K562 (cell line): ENCODE data around the gene A4GALT. TPM values are rescaled to one million over a fixed set of nuclear protein-coding genes. Genes with fewer than 3 reads are reported as not detected.

Source experiments
- ATAC-seq: fragments of 200-7000 bp; cut with Tn5 transposase; 3 replicates; pipeline ENCODE4 v1.9.1; 2020; ENCODE audit warnings: moderate library complexity
- BruUV-seq: library from RNA; stranded (reverse); fragments of 400-500 nt; replicated peaks from 2 replicates; lab custom pipeline; 2021; lab: Mats Ljungman, UMichigan
- CTCF ChIA-PET: fragments of 300-600 bp; formaldehyde crosslinking; extraction: SDS; loops from one replicate; lab custom pipeline; 2021; ENCODE audit warnings: low intra/inter-chr PET ratio; lab: Yijun Ruan, JAX
- POLR2A ChIA-PET: fragments of 300-600, 350-650 bp; sonication (Branson Sonifier 250); formaldehyde crosslinking; extraction: SDS; loops from one replicate; lab custom pipeline; 2021; ENCODE audit warnings: antibody characterized with exemption, inconsistent platforms; lab: Yijun Ruan, JAX
- DNase-seq, 4 experiments: peaks; one replicate each; pipeline versions ENCODE4 v3.0.0 to v3.0.0-alpha.2; 2011 to 2018; ENCODE audit warnings: low spot score in 3 of 4, mixed read lengths in 3 of 4; ENCODE audit errors: extremely low read depth in 1 of 4
- FAIRE-seq: peaks from 2 replicates; lab custom pipeline; 2011; peaks lifted over from hg19 to GRCh38; lab: Jason Lieb, UNC
- H2AFZ ChIP-seq: 2 replicates; pipeline ENCODE4 v1.6.0; 2011; ENCODE audit warnings: low read depth, low read length, control low read depth, inconsistent platforms
- H3K27ac ChIP-seq: fragments of 200-600 bp; 3 replicates; pipeline ENCODE4 v1.8.0; 2011; ENCODE audit warnings: low read depth, mild to moderate bottlenecking, control low read depth, inconsistent platforms, low read length, moderate library complexity, mixed read lengths; ENCODE audit errors: extremely low read depth
- H3K27me3 ChIP-seq, 2 experiments: fragments of 300-600 bp in 1 of 2; 2 replicates in 1 of 2; 3 replicates in 1 of 2; pipeline versions ENCODE4 v1.6.0 to v1.8.0; 2011; ENCODE audit warnings: inconsistent platforms in 2 of 2, low read length in 2 of 2, mild to moderate bottlenecking in 1 of 2, mixed read lengths in 1 of 2, moderate library complexity in 1 of 2; ENCODE audit not compliant: control insufficient read depth in 2 of 2, insufficient read depth in 2 of 2
- H3K36me3 ChIP-seq: fragments of 300-600 bp; 3 replicates; pipeline ENCODE4 v1.8.0; 2011; ENCODE audit warnings: mild to moderate bottlenecking, low read length, inconsistent platforms; ENCODE audit not compliant: control insufficient read depth, insufficient read depth
- H3K4me1 ChIP-seq, 2 experiments: fragments of 200-600 bp in 1 of 2; replicated peaks in 1 of 2; 2 replicates in 1 of 2; 3 replicates in 1 of 2; pipeline versions ENCODE4 v1.5.1 to v1.8.0; 2011; ENCODE audit warnings: inconsistent platforms in 2 of 2, low read length in 2 of 2, mild to moderate bottlenecking in 1 of 2, mixed read lengths in 1 of 2, moderate library complexity in 1 of 2; ENCODE audit not compliant: control insufficient read depth in 2 of 2, insufficient read depth in 2 of 2
- H3K4me2 ChIP-seq: 2 replicates; pipeline ENCODE4 v1.6.1; 2011; ENCODE audit warnings: low read length, control low read depth, inconsistent platforms, mixed read lengths; ENCODE audit not compliant: insufficient read depth
- H3K4me3 ChIP-seq: fragments of 200-600 bp; sonication (generic), shearing (Covaris generic); 2 replicates; pipeline ENCODE4 v1.5.1; 2016; ENCODE audit warnings: control low read depth, inconsistent platforms
- H3K79me2 ChIP-seq: fragments of 200-600 bp; 3 replicates; pipeline ENCODE4 v1.8.0; 2011; ENCODE audit warnings: low read length, inconsistent platforms; ENCODE audit not compliant: control insufficient read depth, insufficient read depth
- H3K9ac ChIP-seq, 2 experiments: 2 replicates each; pipeline versions ENCODE4 v1.6.0 to v1.6.1; 2011; ENCODE audit warnings: low read depth in 2 of 2, low read length in 2 of 2, control low read depth in 1 of 2, inconsistent platforms in 1 of 2, mild to moderate bottlenecking in 1 of 2, mixed read lengths in 1 of 2; ENCODE audit not compliant: insufficient read depth in 1 of 2
- H3K9me1 ChIP-seq: one replicate; pipeline ENCODE4 v1.6.0; 2011; ENCODE audit warnings: inconsistent platforms, mild to moderate bottlenecking, low read length, moderate library complexity; ENCODE audit not compliant: control insufficient read depth, insufficient read depth
- H3K9me3 ChIP-seq: replicated peaks from 2 replicates; pipeline ENCODE4 v1.5.1; 2011; ENCODE audit warnings: low read depth, low read length, inconsistent platforms; ENCODE audit not compliant: control insufficient read depth, insufficient read depth
- H4K20me1 ChIP-seq: replicated peaks from 2 replicates; pipeline ENCODE4 v1.6.1; 2011; ENCODE audit warnings: low read length, inconsistent platforms, mixed read lengths; ENCODE audit not compliant: control insufficient read depth, insufficient read depth
- ATF1 ChIP-seq, 2 experiments: fragments of 450-650 bp in 1 of 2; IDR thresholded peaks; 2 replicates each; pipeline ENCODE4 v1.6.1; 2016; ENCODE audit warnings: missing compliant biosample characterization in 1 of 2, missing genetic modification characterization in 1 of 2
- BHLHE40 ChIP-seq: IDR thresholded peaks from 2 replicates; pipeline ENCODE4 v1.6.1; 2011; ENCODE audit warnings: low read length, improper control_type of control experiment
- CBFA2T3 ChIP-seq: fragments of 450-650 bp; IDR thresholded peaks from 2 replicates; pipeline ENCODE4 v1.6.1; 2017
- CTBP1 ChIP-seq: fragments of 450-650 bp; IDR thresholded peaks from 2 replicates; pipeline ENCODE4 v1.6.1; 2016; ENCODE audit warnings: borderline replicate concordance
- GATA2 ChIP-seq: sonication (generic); formaldehyde crosslinking; IDR thresholded peaks from 2 replicates; pipeline ENCODE4 v1.4.0; 2020; ENCODE audit warnings: mild to moderate bottlenecking, missing genetic modification reagents
- NFYB ChIP-seq: IDR thresholded peaks from 2 replicates; pipeline ENCODE4 v1.6.1; 2011; ENCODE audit warnings: mild to moderate bottlenecking, moderate library complexity; ENCODE audit not compliant: insufficient read length; ENCODE audit errors: extremely low read depth
- NRF1 ChIP-seq, 2 experiments: fragments of 450-650 bp; IDR thresholded peaks in 1 of 2; conservative IDR thresholded peaks in 1 of 2; 2 replicates each; pipeline ENCODE4 v1.6.1; 2014; ENCODE audit warnings: mild to moderate bottlenecking in 2 of 2
- TAF15 ChIP-seq: fragments of 200-400 bp; formaldehyde crosslinking; IDR thresholded peaks from 2 replicates; pipeline ENCODE4 v1.6.1; 2017; ENCODE audit warnings: mild to moderate bottlenecking, low read depth, low read length, moderate library complexity
- TEAD4 ChIP-seq, 2 experiments: sonication (generic) in 1 of 2; formaldehyde crosslinking in 1 of 2; IDR thresholded peaks; 2 replicates each; pipeline versions ENCODE4 v1.6.1 to v1.8.0; 2012 to 2022; ENCODE audit warnings: borderline replicate concordance in 1 of 2, inconsistent platforms in 1 of 2, low read length in 1 of 2, mild to moderate bottlenecking in 1 of 2, missing genetic modification reagents in 1 of 2
- TFAP4 ChIP-seq: sonication (generic); formaldehyde crosslinking; IDR thresholded peaks from 2 replicates; pipeline ENCODE4 v1.8.0; 2022; ENCODE audit warnings: missing genetic modification reagents, mild to moderate bottlenecking, moderate library complexity, borderline replicate concordance
- TRIM24 ChIP-seq, 2 experiments: fragments of 450-650 bp; IDR thresholded peaks; 2 replicates each; pipeline ENCODE4 v1.6.1; 2016
- ZNF316 ChIP-seq: fragments of 450-650 bp; IDR thresholded peaks from 2 replicates; pipeline ENCODE4 v1.6.1; 2016
- ZNF444 ChIP-seq: fragments of 250-450 bp; sonication (Bioruptor Pico); IDR thresholded peaks from 2 replicates; pipeline ENCODE4 v1.4.0; 2020; ENCODE audit warnings: mild to moderate bottlenecking, moderate library complexity
- WGBS: fragments of 100-300 bp; shearing (Covaris generic); methylation state at CpG from one replicate; pipeline ENCODE4 v1.1.6; 2016; ENCODE audit warnings: low coverage, mixed read lengths; ENCODE audit not compliant: insufficient coverage; ENCODE audit errors: missing lambda C conversion rate; 5-methylcytosine and 5-hydroxymethylcytosine counted together
- in situ Hi-C: fragments of 300-500 bp; cut with MboI; formaldehyde crosslinking; loops from 4 replicates; pipeline ENCODE4 v1.15.0; 2018; ENCODE audit warnings: inconsistent platforms, mixed read lengths
- intact Hi-C: fragments of 100-400 bp; cut with micrococcal nuclease; formaldehyde crosslinking; loops from 2 replicates; pipeline ENCODE4 v1.14.2; 2022
- polyA plus RNA-seq, 8 experiments: library from polyadenylated mRNA; depleted of rRNA in 4 of 8; stranded (reverse) in 5 of 8; unstranded in 3 of 8; fragments of >200 nt; fragmentation: Nextera tagmentation in 2 of 8; fragmentation: Illumina TruSeq in 1 of 8; extraction: Ambion mirVana in 2 of 8; extraction: Trizol in 1 of 8; gene quantifications; 2 replicates each; pipeline versions ENCODE4 v1.2.1 to v1.2.3, GENCODE V29; 2011 to 2014; ENCODE audit warnings: inconsistent platforms in 1 of 8, missing spikeins in 1 of 8
- total RNA-seq, 7 experiments: library from RNA; depleted of rRNA in 6 of 7; stranded (reverse); fragments of >200 nt in 6 of 7; fragmentation: Illumina TruSeq in 2 of 7; extraction: Trizol in 2 of 7; gene quantifications; 2 replicates each; pipeline versions ENCODE4 v1.2.1 to v1.2.3, GENCODE V29; 2011 to 2021; ENCODE audit warnings: low replicate concordance in 1 of 7

Gene A4GALT
- total and polyA plus RNA-seq, 9 of the 15 experiments (the other 6 are each of a cell fraction or from before 2014, with no cell fraction given) = 0.07 to 0.11 TPM; not detected in 7

- TF ChIP-seq TRIM24 (IDR thresholded peaks at IDR 0.05) (0 out of 4 replicates have a peak, but pooled peaks of 1 of the 2 experiments have one; percentile 41), ZNF444 (CRISPR knock-in tag) (no peak), TFAP4 (CRISPR knock-in tag) (peak; percentile 57; the same call in 1 of the 2 replicates), TAF15 (no peak), ZNF316 (peak; percentile 78), CBFA2T3 (peak; percentile 91), BHLHE40 (peak; percentile 81), CTBP1 (peak; percentile 57; the same call in 1 of the 2 replicates), GATA2 (CRISPR knock-in tag) (peak; percentile 78), TEAD4 (IDR thresholded peaks at IDR 0.05; ENCODE audit: low read length) (peak; percentile 46; the same call in 1 of the 2 replicates), TEAD4 (CRISPR knock-in tag; IDR thresholded peaks at IDR 0.05; ENCODE audit: borderline replicate concordance) (no peak), NFYB (no peak), ATF1 (CRISPR knock-in tag; IDR thresholded peaks at IDR 0.05) (no peak), ATF1 (tag; IDR thresholded peaks at IDR 0.05) (peak; percentile 65)
Measured at GRCh38 chr22:42754658-42755057, 34.0 kb upstream of the A4GALT start (continued).

GRCh38 chr22:42752912-42753311 lies 32.2 kb upstream of the A4GALT start:
- Histone ChIP-seq H2AFZ (no peak overlapping the region), H3K36me3 (no peaks in the 10 kb centered on the region), H4K20me1 (no peaks in the 10 kb centered on the region), H3K27me3 (peaks cover 0 to 5% of the 10 kb centered on the region in 2 experiments; a peak in 3 of 5 replicates), H3K4me3 (no peak overlapping the region), H3K9me1 (no peaks in the 10 kb centered on the region), H3K27ac (no peak overlapping the region), H3K9ac (no peak overlapping the region), H3K79me2 (no peaks in the 10 kb centered on the region), H3K9me3 (no peaks in the 10 kb centered on the region), H3K4me1 (peaks cover 0 to 9% of the 10 kb centered on the region in 2 experiments; a peak in 4 of 5 replicates), H3K4me2 (no peak overlapping the region)
- WGBS = 31% methylated on average over 3 of the region's 7 CpGs
- no peak for TF ChIP-seq NRF1 (conservative IDR thresholded peaks at IDR 0.05 in 1 of 2, IDR thresholded peaks at IDR 0.05 in 1 of 2)
- ATAC-seq (no peak), DNase-seq (no peak), FAIRE-seq (no peak)
- ChIA-PET CTCF (no interaction called here), POLR2A (no interaction called here)
- no TSS peak for BruUV-seq
- in situ Hi-C loops = no loop called here
- intact Hi-C loops = no loop called here
